Measurements from ENCODE around the gene NPIPA3. TPM values are rescaled to one million over a fixed set of nuclear protein-coding genes. Genes with fewer than 3 reads are reported as not detected.
"Not testable (repeated sequence)": the region's sequence is repeated elsewhere in the genome, so short reads cannot be mapped to it uniquely, and the experiment has no call there.

NPIPA3 gene
- total RNA-seq, 2 experiments from 2014 or later = 1.2 TPM; not detected in 1

- H3K4me1 Mint-ChIP-seq, H3K36me3 Mint-ChIP-seq, H3K4me3 Mint-ChIP-seq, H3K27me3 Mint-ChIP-seq, H3K27ac Mint-ChIP-seq, H3K9me3 Mint-ChIP-seq, DNase-seq: not testable (repeated sequence)
Measured at GRCh38 chr16:14694129-14694528, 9.1 kb upstream of the NPIPA3 start, which contains the start of gene PLA2G10. PLA2G10 (minus strand) TSS chr16:14694308; CDS start chr16:14694229, 79 bp downstream.

DNA sequence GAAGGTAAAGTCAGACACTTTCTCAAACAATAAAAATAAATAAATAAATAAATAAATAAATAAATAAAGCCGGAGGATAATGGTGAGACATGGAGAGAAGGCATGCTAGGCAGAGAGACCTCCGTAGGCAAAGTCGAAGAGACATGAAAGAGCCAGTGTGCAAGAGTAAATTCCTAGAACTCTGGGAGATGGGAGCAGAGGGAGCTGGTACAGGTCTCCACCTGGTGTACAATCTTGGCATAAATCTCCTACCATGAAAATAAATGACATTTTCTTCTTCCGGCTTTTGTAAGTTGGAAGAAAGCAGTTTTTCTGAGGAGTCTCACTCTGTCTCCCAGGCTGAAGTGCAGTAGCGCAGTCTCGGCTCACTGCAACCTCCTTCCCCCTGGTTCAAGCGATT, 1.4 kb upstream of the NPIPA3 start:
- H3K9me3 Mint-ChIP-seq, H3K4me1 Mint-ChIP-seq: not testable (repeated sequence)

GRCh38 chr16:14702672-14703071, 539 bp upstream of the NPIPA3 start:
- not testable (repeated sequence) for DNase-seq, H3K4me1 Mint-ChIP-seq, H3K4me3 Mint-ChIP-seq, H3K27ac Mint-ChIP-seq, H3K36me3 Mint-ChIP-seq, H3K27me3 Mint-ChIP-seq, H3K9me3 Mint-ChIP-seq

More for the DNA sequence above, 1.4 kb upstream of the NPIPA3 start:
- not testable (repeated sequence) for H3K27me3 Mint-ChIP-seq, H3K4me3 Mint-ChIP-seq, DNase-seq, H3K27ac Mint-ChIP-seq, H3K36me3 Mint-ChIP-seq

- not testable (repeated sequence) for H3K4me1 Mint-ChIP-seq
Measured at GRCh38 chr16:14733233-14733632, 30.0 kb downstream of the NPIPA3 start.

DNA sequence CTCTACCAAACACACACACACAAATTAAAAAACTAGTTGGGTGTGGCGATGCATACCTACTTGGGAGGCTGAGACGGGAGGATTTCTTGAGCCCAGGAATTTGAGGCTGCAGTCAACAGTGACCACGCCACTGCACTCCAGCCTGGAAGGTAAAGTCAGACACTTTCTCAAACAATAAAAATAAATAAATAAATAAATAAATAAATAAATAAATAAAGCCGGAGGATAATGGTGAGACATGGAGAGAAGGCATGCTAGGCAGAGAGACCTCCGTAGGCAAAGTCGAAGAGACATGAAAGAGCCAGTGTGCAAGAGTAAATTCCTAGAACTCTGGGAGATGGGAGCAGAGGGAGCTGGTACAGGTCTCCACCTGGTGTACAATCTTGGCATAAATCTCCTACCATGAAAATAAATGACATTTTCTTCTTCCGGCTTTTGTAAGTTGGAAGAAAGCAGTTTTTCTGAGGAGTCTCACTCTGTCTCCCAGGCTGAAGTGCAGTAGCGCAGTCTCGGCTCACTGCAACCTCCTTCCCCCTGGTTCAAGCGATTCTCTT, 37.7 kb downstream of the NPIPA3 start:
- H3K36me3 Mint-ChIP-seq, DNase-seq, H3K27me3 Mint-ChIP-seq, H3K4me1 Mint-ChIP-seq, H3K4me3 Mint-ChIP-seq, H3K9me3 Mint-ChIP-seq, H3K27ac Mint-ChIP-seq: not testable (repeated sequence)

More at GRCh38 chr16:14733233-14733632, 30.0 kb downstream of the NPIPA3 start:
- not testable (repeated sequence) for H3K9me3 Mint-ChIP-seq, H3K4me3 Mint-ChIP-seq, H3K27ac Mint-ChIP-seq, H3K27me3 Mint-ChIP-seq, H3K36me3 Mint-ChIP-seq, DNase-seq

DNA sequence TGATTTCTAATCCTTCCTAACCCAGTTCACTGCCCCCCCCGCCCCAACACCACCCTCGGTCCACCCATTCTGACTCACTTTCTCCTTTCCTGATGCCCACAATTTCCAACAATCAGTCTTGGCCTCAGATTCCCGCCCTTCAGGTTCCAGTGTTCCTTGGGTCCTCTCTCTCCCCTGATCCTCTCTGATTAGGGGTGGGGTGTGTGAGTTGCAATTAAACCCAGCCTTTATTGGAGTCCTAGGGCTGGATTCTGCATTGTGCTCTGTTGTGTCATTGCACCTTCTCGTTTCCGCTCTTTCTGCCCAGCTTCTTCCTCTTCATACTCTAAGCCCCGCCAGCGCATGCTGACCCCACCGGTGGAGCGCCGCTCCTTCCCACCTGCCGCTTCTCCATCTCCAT, 38.6 kb downstream of the NPIPA3 start:
- not testable (repeated sequence) for H3K36me3 Mint-ChIP-seq, H3K27me3 Mint-ChIP-seq, H3K27ac Mint-ChIP-seq, DNase-seq, H3K9me3 Mint-ChIP-seq, H3K4me3 Mint-ChIP-seq, H3K4me1 Mint-ChIP-seq

GRCh38 chr16:14742273-14743128, 39.3 kb downstream of the NPIPA3 start, which contains the start of gene NPIPA2:
NPIPA2 (plus strand) TSS chr16:14742533; CDS start chr16:14748066, 5,533 bp downstream.
- not testable (repeated sequence) for H3K4me3 Mint-ChIP-seq, H3K27me3 Mint-ChIP-seq, H3K4me1 Mint-ChIP-seq

DNA sequence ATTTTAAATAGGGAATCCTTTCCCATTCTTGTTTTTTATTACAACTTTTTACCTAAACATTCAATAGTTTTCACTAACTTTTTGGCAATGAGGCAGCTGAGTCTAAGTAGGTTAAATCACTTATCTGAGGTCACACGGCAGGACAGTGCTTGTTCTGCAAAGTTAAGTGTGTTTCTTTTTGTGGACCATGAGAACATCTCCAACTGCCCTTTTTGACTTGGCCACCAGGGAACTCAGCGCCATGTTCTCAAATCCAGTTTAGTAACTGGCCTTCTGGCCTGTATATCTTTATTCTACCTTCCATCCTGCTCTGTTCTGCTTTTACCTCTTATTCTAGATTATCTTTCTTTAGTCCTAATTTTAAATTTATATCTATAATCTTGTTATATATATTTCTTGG, 70.4 kb downstream of the NPIPA3 start:
- not testable (repeated sequence) for H3K4me1 Mint-ChIP-seq, DNase-seq

More at GRCh38 chr16:14742273-14743128, 39.3 kb downstream of the NPIPA3 start, which contains the start of gene NPIPA2:
- H3K36me3 Mint-ChIP-seq, H3K9me3 Mint-ChIP-seq, DNase-seq, H3K27ac Mint-ChIP-seq: not testable (repeated sequence)

DNA sequence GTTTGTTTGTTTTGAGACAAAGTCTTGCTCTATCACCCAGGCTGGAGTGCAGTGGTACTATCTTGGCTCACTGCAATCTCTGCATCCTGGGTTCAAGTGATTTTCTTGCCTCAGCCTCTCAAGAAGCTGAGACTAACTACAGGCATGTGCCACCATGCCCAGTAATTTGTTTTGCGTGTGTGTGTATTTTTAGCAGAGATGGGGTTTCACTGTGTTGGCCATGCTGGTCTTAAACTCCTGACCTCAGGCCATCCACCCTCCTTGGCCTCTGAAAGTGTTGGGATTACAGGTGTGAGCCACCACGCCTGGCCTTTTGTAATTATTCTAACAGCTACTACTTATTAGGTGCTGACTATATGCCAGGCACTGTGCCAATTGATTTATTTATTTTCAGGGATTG, 72.4 kb downstream of the NPIPA3 start:
- H3K36me3 Mint-ChIP-seq, H3K27ac Mint-ChIP-seq, H3K9me3 Mint-ChIP-seq, DNase-seq, H3K27me3 Mint-ChIP-seq, H3K4me3 Mint-ChIP-seq, H3K4me1 Mint-ChIP-seq: not testable (repeated sequence)

More for the DNA sequence above, 70.4 kb downstream of the NPIPA3 start:
- H3K4me3 Mint-ChIP-seq, H3K27me3 Mint-ChIP-seq, H3K9me3 Mint-ChIP-seq, H3K27ac Mint-ChIP-seq, H3K36me3 Mint-ChIP-seq: not testable (repeated sequence)

Other genes starting within 250 kb of the NPIPA3 start
- gene PARN, start 73.2 kb upstream of the NPIPA3 start, total RNA-seq = 10 to 100 TPM; 50.8 to 50.9 TPM
- 10 to 100 TPM; 72.1 to 75.7 TPM for gene BFAR, start 70.5 kb upstream of the NPIPA3 start, total RNA-seq
- gene PLA2G10, start 9.1 kb upstream of the NPIPA3 start, total RNA-seq = not detected
- gene NPIPA2, start 39.1 kb downstream of the NPIPA3 start, total RNA-seq = 1 to 10 TPM; 1.3 to 2.0 TPM
- 10 to 100 TPM; 65.6 to 69.9 TPM for gene NOMO1, start 130.3 kb downstream of the NPIPA3 start, total RNA-seq
- 10 to 100 TPM; 55.6 to 58.5 TPM for gene NPIPA1, start 234.0 kb downstream of the NPIPA3 start, total RNA-seq